GM11168 (cell line): Measurements from ENCODE around the gene PTPRZ1.

Source experiments
- in situ Hi-C: fragments of 300-500 bp; cut with MboI; formaldehyde crosslinking; loops from one replicate; pipeline ENCODE4 v1.12.0; 2022; ENCODE audit warnings: low sequenced_read_pairs; ENCODE audit not compliant: unreplicated experiment

Gene PTPRZ1

DNA sequence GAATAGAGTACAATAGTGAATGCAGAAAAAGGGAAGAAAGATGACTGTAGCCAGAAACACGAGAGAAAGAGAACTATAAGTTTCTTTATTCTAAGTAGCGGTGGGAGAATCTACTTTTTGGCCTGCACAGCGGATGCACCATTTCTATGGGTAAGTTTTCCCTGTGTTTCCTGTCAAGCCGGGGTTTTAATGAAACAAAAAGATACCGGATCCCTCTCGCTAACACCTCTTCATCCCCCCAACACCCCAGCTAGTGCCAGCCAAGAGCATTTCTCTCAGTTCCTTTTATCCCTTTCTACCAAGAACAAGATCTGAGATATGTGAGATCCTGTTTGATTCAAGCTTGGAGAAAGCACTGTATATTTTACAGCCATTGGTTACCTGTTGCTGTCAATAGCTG is 14.7 kb downstream of the PTPRZ1 start:
- in situ Hi-C loops: no loop called here

DNA sequence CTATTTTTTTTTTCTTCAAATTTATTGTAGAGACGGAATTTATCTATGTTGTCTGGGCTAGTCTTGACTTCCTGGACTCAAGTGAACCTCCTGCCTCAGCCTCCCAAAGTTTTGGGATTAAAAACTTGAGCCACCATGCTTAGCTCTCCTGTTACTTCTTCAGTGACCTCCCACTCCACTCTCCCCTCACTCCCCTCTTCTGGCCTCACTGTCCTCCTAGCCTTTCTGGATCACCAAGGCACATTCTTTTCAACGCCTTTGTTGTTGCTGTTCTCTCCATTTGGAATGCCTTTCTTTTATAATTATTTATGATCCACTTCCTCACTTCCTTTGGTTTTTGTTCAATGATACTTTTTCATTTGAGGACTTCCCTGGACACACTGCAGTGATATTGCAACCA is 17.9 kb downstream of the PTPRZ1 start:
- in situ Hi-C loops: no loop called here

DNA sequence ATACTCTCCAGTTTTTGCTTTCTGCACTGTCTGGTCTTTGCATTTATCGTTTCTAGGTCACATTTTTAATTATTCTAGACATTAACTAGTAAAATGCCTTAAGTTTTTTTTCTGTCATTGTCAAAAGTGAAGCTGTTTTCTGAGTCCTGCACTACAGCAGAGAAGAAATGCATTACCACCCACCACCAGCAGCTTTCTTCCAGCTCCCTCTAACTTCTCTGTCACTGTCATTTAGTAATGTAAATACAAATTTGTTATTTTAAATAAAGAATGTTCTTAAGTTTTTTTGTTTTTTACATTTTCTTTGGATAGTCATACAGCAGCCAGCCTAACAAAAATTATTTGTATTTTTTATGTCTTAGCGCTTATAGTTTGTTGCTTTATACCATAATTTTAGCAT is 18.8 kb downstream of the PTPRZ1 start:
- in situ Hi-C loops: no loop called here

DNA sequence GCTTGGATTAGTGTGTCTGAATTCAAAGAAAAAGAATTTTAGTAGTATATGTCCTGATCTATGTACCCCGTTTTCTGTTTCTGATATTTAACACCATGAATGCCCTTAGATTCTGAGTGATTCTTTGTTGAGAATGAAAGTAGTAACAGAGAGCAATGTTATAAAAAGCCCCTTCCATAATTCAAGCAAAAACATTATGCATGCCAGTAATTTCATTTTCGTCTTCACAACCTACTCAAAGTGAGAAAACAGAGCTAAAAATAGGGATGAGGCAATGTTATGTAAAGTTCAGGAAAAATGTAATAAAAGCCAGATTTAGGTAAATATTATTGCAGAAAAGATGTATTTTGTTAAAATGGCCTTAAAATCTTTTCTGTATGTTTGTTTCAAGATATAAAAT is 28.1 kb downstream of the PTPRZ1 start:
- in situ Hi-C loops: no loop called here

DNA sequence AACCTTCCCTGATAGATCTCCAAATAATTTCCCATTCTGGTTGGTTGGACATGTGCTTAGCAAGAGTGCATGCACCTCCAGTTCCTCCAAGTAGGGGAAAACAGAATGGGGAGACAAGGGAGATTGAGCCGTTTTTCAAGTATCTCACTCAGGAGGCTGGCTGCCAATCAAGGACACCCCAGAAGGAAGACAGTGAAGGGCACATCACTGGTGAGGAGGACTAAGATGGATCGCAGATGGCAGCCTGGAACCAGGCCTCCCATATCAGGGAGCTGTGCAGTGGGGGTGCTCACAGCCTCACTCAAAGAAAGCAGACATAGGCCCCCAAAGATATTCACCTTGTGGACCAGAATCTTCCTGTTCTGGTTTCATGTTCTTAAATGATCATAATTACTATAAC is 31.2 kb downstream of the PTPRZ1 start:
- in situ Hi-C loops: no loop called here

DNA sequence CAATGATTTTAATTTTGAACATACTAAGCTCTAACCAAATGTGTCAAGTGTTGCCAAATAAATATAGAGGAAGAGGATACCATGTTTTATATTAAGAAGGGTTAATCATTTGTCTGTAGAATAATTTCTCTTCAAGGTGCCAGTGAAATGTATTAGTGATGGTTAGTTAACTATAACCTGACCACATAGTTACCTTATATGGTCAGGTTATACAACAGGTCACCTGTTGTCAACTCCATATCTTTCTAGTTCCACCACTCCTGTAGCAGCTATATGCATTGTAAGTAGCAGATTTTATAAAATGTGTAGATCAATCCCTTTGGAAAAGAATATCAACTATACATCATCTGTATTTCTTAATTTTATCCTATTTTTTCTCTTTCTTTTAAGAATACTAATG is 35.1 kb downstream of the PTPRZ1 start:
- in situ Hi-C loops: no loop called here

DNA sequence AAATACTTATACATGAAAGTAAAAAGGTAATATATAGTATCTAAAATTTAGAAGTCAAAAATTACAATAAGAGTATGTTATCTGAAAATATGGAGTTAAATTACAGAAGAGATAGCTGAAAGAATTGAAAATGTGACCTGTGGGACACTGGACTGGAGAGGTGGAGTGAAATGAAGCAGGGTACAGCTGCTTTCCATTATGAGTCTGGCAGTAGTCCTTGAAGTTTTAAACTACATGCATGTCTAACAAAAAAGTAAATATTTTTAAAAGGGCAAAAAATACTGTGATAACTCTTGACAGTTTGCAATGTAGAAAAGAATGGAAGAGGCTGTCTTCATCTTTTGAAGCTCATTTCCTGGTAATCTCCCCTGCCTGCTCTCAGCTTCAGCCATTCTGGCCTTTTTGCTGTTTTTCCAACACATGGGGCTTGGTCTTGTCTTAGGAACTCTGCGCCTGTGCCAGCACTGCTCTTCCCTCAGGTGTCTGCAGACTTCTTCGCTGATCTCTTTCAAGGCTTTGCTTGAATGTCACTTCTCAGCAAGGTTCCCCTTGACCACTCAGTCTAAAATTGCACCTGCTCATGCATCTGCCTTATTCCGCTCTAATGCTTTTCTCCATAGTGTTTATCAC is 36.9 kb downstream of the PTPRZ1 start:
- in situ Hi-C loops: no loop called here

DNA sequence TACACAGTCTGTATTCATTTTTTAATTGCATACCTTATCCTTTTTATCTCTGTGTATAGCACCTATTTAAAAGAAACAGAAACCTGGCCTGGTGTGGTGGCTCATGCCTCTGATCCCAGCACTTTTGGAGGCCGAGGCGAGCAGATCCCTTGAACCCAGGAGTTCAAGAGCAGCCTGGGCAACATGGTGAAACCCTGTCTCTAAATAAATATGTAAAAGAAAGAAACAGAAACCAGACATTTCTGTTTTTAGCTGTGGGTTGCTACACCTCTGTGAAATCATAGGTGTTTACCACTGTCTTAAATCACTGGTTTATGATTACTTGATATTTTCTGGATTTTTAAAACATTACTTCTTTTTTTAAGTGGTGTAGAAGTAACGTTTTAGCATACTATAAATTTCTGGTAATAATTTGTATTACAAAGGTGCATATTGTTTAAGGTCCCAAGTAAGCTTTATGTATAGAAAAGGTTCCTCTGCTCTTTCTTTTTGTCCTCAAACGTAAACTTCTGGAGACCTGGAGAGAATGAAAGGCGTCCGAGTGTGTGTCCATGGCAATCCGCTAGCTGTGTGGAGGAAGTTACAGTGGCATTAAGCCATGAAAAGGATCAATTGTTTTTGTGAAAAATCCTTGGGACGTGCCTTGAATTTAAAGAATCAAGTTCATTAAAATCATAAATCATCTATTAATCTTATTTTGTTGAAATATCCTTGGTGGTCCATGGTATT is 41.1 kb downstream of the PTPRZ1 start:
- in situ Hi-C loops: no loop called here

DNA sequence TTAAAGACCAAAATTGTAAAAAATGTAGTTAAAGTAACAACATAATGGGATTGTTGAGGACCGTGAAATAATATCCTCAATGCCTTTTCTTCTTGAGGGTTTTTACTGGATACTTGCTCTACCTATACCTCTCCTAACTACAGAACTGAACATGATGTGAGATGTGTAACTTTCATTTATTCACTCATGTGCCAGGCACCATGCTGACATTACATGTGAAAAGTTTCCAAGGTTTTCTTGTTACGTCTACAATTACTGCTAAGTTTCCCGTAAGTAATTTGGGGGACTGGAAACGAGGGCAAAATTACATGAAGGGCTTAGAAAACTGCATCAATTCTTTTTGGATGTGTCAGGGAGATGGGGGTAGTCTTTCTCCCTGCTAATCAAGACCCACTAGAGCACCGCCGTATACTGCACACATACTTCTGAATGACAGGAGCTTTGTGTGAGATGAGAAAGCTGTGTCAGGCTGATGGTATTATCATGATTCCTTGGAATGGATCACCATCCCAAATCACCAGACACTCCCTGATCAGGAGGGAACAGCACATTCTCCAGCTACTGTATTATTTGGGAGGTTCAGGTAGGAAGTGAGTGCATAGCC is 41.8 kb downstream of the PTPRZ1 start:
- in situ Hi-C loops: no loop called here

DNA sequence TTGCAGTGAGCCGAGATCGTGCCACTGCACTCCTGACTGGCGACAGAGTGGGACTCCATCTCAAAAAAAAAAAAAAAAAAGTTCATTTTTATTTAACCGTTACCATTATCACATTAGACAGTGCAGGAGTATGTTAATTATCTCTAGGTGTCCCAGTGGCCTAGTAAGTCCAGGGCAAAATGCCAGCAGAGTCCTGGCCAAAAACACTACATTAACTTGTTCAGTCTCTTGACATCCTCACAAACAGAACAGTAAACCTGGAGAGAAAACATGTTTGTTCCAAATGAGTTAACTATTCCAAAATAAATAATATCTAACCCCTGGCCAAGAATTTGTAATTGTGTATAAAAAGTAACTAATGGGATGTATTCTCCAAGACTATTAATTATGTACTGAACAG is 43.2 kb downstream of the PTPRZ1 start:
- in situ Hi-C loops: no loop called here

DNA sequence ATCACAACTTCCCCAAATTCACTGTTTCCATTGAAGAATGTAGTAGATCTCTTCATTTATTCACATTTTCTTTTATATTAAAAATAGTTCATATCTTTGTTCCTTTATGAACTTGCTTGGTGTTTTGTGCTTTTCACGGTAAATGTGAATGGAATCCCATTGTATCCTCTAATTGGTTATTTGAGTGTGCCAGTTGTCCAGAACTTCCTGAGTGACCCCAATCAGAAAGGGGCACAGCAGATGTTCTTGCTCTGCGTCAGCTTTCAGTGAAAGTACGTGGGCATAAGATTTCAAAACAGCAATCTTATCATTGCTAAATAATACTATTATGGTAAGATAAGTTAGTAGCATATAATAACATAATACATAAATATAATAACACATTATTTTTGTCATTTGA is 47.0 kb downstream of the PTPRZ1 start:
- in situ Hi-C loops: no loop called here

DNA sequence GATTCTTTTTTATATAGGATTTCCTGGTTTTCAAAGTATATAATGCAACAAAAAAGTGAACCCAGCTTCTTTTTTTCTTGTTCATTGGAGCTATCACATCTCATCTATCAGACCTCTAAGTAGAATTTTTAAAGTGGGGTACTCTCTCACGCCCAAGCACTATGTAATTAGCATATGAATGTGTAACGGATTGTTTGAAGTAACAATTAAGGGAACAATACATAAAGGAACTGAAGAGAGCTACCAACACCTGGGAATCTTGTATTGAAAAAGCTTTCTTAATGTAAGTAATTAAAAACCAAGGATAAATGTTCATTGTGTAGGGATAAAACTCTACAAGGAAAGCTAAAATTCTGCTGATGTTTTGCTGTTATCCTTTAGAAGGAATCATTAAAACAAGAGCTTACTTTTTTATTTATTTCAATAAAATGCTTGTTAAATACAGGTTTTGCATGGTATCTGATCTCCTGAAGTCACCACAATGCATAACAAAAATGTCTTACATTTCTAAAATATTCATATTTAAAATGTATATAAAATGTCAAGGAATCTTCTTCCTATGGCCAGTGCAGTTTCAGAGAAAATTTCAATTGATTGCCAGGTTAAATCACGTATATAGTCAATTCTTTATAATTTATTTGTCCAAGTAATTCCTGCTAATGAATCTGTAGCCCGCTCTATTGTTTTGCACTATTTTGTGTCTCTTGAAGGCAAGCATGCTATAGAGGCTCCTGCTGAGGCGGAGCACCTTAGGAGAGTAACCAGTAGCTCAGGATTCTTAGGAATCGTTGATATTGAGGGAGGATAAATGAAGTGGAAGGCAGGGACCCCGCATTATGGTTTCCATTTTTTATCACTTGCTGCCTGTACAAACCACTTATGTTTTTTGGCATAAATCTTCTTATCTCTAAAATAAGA is 51.6 kb downstream of the PTPRZ1 start:
- in situ Hi-C loops: no loop called here

DNA sequence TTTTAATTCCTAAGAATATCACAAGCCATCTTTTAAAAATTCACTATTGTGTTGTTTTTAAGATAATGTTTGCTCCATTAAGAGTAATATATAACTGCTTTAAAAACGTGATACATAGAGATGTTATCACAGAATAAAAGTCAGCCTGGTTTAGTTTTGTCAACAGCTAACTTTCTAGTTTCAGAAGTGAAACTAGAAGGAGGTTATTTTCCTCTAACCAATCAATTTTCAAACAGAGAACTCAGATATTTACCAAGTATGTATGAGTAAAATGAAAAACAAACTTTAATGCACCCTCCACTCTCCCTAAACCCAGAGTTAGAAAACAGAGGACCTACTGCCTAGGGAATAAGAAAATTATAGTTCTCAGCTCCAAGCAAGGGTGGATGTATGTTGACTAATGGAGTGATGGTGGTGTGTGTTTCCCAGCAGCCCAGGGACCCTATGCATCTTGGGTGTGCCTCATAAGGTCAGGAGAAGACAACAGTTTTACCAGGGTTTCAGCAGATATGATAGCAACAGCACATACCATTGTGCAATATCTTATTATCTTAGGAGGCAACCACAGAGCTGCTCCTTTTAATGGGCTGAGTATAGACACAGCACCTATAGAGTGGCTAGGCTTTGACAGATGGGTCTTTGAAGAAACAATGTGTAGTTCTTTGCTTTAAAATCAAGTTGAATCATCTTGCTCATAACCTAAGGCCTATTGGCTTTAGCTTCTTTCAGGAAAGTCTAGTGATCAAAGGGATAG is 58.4 kb downstream of the PTPRZ1 start:
- in situ Hi-C loops: no loop called here

DNA sequence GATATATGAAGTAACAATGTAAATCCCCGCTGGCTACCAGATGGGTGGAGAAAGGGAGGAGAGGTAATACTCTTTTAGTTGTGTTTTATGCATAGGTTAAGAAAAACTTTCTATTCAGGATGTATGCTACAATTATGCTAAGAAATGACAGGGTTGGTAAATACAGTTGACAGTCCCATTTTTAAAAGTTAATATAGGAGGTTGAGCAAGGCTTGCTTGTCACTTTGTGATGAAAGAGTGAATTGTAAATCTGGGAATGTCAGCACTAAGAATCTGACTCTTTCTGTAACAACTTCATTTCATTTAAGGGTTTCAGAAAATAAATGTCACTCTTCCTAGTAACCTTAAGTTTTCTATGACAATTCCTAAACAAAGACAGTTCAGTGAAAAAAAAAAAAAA is 59.8 kb downstream of the PTPRZ1 start:
- in situ Hi-C loops: no loop called here

DNA sequence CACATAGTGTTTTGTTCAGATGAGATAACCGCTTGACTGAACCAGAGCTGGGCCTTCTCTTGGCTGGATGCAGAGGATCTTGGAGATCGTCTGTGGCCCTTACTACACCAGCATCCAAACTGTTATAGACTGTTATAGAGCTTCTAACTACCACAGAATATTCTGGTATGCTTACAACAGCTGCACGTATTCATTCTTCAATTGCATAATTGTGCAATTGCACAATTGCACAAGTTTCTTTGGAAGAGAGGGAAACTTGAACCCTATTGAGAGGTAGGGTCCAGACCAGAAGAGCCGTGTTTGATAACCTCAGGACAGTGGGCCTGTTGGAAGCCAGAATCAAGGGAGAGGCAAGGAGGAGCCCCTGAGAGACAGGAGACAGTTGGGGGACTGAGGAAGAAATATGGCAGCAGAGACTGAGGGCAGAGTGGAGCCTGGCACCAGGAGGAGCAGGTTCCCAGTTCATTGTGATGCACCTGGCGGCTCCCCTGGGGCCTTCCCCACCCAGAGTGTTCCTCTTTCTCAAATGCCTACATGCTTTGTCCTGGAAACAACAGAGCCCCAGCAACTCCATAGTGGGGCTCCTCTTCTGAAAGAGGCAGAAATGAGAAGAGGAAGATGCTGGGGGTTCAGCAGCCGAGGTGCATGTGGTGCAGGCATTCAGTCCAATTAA is 64.1 kb downstream of the PTPRZ1 start:
- in situ Hi-C loops: no loop called here

DNA sequence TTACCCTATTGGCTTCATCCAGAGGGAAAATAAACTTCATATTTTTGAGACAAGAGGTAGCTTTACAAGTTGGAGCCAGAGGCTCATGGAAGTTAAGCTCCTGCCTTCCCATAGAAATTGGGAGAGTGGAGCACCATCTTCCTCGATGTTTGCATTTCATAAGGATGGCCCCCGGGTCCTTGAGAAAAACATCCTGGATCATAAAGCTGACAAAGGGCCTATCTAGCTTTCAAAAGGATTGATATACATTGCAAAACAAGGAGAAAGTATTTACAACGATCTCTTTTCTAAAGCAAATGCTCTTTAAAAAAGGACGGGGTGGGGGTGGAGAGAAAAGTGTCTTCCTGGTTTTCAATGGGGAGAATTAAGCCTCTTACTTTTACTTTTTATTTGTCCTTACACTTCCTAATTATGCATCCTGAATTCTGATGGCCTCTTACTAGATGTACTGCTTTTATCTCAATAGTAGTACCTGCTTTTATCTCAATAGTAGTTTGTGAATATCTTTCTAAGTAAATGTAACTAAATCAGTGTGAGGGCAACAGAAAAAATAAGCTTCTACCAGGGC is 65.6 kb downstream of the PTPRZ1 start:
- in situ Hi-C loops: no loop called here

DNA sequence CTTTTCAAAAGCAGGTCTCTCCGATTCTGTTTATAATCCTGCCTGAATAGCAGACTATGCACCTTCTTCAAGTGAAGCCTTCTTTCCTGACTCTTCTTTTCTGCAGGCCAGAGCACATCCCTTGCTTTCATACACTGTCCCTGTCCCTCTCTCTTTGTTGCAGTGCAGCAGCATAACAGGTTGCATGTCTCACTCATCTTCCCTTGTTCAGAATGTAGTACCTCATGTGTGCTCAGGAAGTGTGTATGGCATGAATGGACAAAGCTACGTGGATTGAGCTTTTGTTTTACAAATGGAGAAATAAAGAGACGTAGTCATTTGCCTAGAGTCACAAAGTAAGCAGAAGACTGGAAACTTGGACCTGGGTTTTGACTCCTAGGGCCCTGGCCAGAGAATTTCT is 68.0 kb downstream of the PTPRZ1 start:
- in situ Hi-C loops: no loop called here

DNA sequence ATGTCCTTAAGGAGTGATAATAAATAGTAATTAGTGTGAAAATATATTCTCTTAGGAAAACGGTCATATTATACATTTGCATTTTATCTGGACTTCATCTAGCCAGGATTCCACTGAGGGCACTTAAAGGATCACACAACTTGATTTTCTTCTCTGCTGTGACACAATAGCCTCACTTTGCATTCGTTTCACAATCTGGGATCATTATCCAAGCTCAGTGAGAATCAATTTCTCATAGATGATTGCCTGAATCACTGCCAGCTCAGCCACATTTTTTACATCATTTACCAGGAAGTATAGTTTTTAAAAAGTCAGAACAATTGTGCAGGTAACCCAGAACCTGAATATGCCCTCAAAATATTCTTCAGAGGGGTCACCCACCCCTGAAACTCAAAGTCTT is 68.9 kb downstream of the PTPRZ1 start:
- in situ Hi-C loops: no loop called here

DNA sequence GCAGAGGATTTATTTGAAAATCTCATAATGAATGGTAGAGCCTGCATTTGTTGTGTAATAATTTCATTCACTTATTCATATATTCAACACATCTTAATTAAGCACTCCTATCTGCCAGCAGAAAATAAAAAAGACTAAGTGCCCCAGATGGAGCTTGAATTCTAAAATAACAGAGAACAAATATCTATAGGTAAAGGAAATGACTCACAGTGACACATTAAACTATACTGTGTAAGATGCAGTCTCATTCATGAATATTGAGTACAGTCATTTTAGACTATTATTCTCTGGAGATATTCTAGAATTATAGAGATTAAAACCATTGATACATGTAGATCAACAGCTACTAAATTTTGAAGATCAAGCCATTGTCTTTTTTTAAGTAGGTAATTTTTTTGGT is 72.1 kb downstream of the PTPRZ1 start:
- in situ Hi-C loops: no loop called here
